Endothelial cell of umbilical vein (primary cell): ENCODE measurements around the gene PLD6. TPM values are rescaled to one million over a fixed set of nuclear protein-coding genes. Genes with fewer than 3 reads are reported as not detected.

Source experiments
- BruUV-seq: library from RNA; stranded (reverse); fragments of 400-500 nt; replicated peaks from 2 replicates; lab custom pipeline; 2021; lab: Mats Ljungman, UMichigan
- CTCF ChIA-PET: fragments of 300-600, 350-600 bp; sonication (Branson Sonifier 250); formaldehyde crosslinking; loops from one replicate; lab custom pipeline; 2021; ENCODE audit warnings: antibody characterized with exemption, inconsistent platforms; lab: Charles Lee
- POLR2A ChIA-PET: fragments of 300-600, 350-600 bp; sonication (Branson Sonifier 250); formaldehyde crosslinking; loops from one replicate; lab custom pipeline; 2021; ENCODE audit warnings: antibody characterized with exemption, inconsistent platforms; lab: Charles Lee
- DNase-seq: peaks from one replicate; pipeline ENCODE4 v3.0.0-alpha.2; 2011; ENCODE audit warnings: low read depth, low spot score
- FAIRE-seq: peaks from 2 replicates; lab custom pipeline; 2011; peaks lifted over from hg19 to GRCh38; lab: Jason Lieb, UNC
- H2AFZ ChIP-seq: 2 replicates; pipeline ENCODE4 v1.6.0; 2012; ENCODE audit warnings: low read depth, low read length, control low read depth, inconsistent platforms
- H3K27ac ChIP-seq: 2 replicates; pipeline ENCODE4 v1.5.1; 2011; ENCODE audit warnings: low read depth, mild to moderate bottlenecking, control low read depth, low read length, moderate library complexity; ENCODE audit not compliant: insufficient read depth
- H3K27me3 ChIP-seq, 2 experiments: 2 replicates each; pipeline versions ENCODE4 v1.6.0 to v1.6.1; 2011; ENCODE audit warnings: low read length in 2 of 2, mixed read lengths in 1 of 2; ENCODE audit not compliant: control insufficient read depth in 2 of 2, insufficient read depth in 2 of 2
- H3K36me3 ChIP-seq, 2 experiments: 2 replicates in 1 of 2; 3 replicates in 1 of 2; pipeline ENCODE4 v1.5.1; 2011; ENCODE audit warnings: low read length in 2 of 2, mild to moderate bottlenecking in 1 of 2, moderate library complexity in 1 of 2; ENCODE audit not compliant: control insufficient read depth in 2 of 2, insufficient read depth in 2 of 2; ENCODE audit errors: extremely low read depth in 1 of 2
- H3K4me1 ChIP-seq: 3 replicates; pipeline ENCODE4 v1.5.1; 2011; ENCODE audit warnings: mild to moderate bottlenecking, low read length; ENCODE audit not compliant: control insufficient read depth, insufficient read depth; ENCODE audit errors: extremely low read depth
- H3K4me2 ChIP-seq: 2 replicates; pipeline ENCODE4 v1.6.1; 2011; ENCODE audit warnings: low read length, control low read depth, mixed read lengths; ENCODE audit not compliant: insufficient read depth
- H3K4me3 ChIP-seq, 3 experiments: fragments of 200-600 bp in 1 of 3; sonication (generic), shearing (Covaris generic) in 1 of 3; replicated peaks in 1 of 3; 2 replicates each; pipeline ENCODE4 v1.5.1; 2011 to 2016; ENCODE audit warnings: control low read depth in 3 of 3, low read length in 3 of 3, mild to moderate bottlenecking in 2 of 3, inconsistent platforms in 1 of 3, low read depth in 1 of 3, moderate library complexity in 1 of 3; ENCODE audit not compliant: insufficient read depth in 1 of 3
- H3K79me2 ChIP-seq: 2 replicates; pipeline ENCODE4 v1.6.0; 2012; ENCODE audit warnings: low read length, inconsistent platforms; ENCODE audit not compliant: control insufficient read depth, insufficient read depth
- H3K9ac ChIP-seq: replicated peaks from 2 replicates; pipeline ENCODE3; 2011; ENCODE audit warnings: low read length, control low read depth; ENCODE audit not compliant: insufficient read depth; ENCODE audit errors: extremely low read depth
- H3K9me1 ChIP-seq: replicated peaks from 3 replicates; pipeline ENCODE4 v1.6.0; 2011; ENCODE audit warnings: mild to moderate bottlenecking, low read length; ENCODE audit not compliant: control insufficient read depth, insufficient read depth; ENCODE audit errors: extremely low read depth
- H3K9me3 ChIP-seq: replicated peaks from 2 replicates; pipeline ENCODE4 v1.5.1; 2012; ENCODE audit warnings: low read length, inconsistent platforms; ENCODE audit not compliant: control insufficient read depth, insufficient read depth
- H4K20me1 ChIP-seq: replicated peaks from 2 replicates; pipeline ENCODE3; 2011; ENCODE audit warnings: mild to moderate bottlenecking, low read length; ENCODE audit not compliant: control insufficient read depth, insufficient read depth; ENCODE audit errors: extremely low read depth
- CTCF ChIP-seq, 2 donors: IDR thresholded peaks; 1 replicate in 1 of 2; 2 replicates in 1 of 2; pipeline ENCODE4 v1.5.1; 2011; ENCODE audit warnings: low read length in 2 of 2, mild to moderate bottlenecking in 2 of 2, moderate library complexity in 2 of 2, control low read depth in 1 of 2, inconsistent platforms in 1 of 2, low read depth in 1 of 2; ENCODE audit not compliant: insufficient read depth in 1 of 2; ENCODE audit errors: extremely low read depth in 1 of 2
- EZH2 ChIP-seq: IDR thresholded peaks from 2 replicates; pipeline ENCODE4 v1.6.1; 2012; ENCODE audit warnings: borderline replicate concordance, low read depth, mild to moderate bottlenecking, moderate library complexity, low read length, inconsistent platforms; ENCODE audit not compliant: severe bottlenecking
- FOS ChIP-seq: IDR thresholded peaks from 2 replicates; pipeline ENCODE4 v1.6.1; 2011; ENCODE audit warnings: mild to moderate bottlenecking, low read length, moderate library complexity, borderline replicate concordance; ENCODE audit not compliant: insufficient read depth
- GATA2 ChIP-seq: IDR thresholded peaks from 2 replicates; pipeline ENCODE4 v1.7.0; 2011; ENCODE audit warnings: low read depth, mild to moderate bottlenecking, moderate library complexity, mixed read lengths, low read length; ENCODE audit not compliant: insufficient read length, insufficient read depth
- JUN ChIP-seq: IDR thresholded peaks from 2 replicates; pipeline ENCODE4 v1.6.1; 2011; ENCODE audit warnings: borderline replicate concordance, low read depth; ENCODE audit not compliant: insufficient read length, insufficient read depth
- MAX ChIP-seq: IDR thresholded peaks from 2 replicates; pipeline ENCODE4 v1.6.1; 2011; ENCODE audit not compliant: insufficient read depth, insufficient read length
- MYC ChIP-seq: IDR thresholded peaks from one replicate; pipeline ENCODE4 v1.6.1; 2011; ENCODE audit warnings: mild to moderate bottlenecking, low read depth, low read length
- POLR2A ChIP-seq: IDR thresholded peaks from 2 replicates; pipeline ENCODE4 v1.6.1; 2012; ENCODE audit warnings: low read depth, mild to moderate bottlenecking, control low read depth, low read length
- POLR2AphosphoS5 ChIP-seq: IDR thresholded peaks from 2 replicates; pipeline ENCODE4 v1.6.1; 2012; ENCODE audit warnings: low read depth, mild to moderate bottlenecking, control low read depth, low read length, moderate library complexity; ENCODE audit not compliant: insufficient read depth
- dilution Hi-C: fragments of 300-500 bp; cut with MboI; formaldehyde crosslinking; loops from one replicate; pipeline ENCODE4 v1.15.0; 2019; ENCODE audit warnings: low sequenced_read_pairs; ENCODE audit not compliant: extremely low pct_ligation_motif_present
- intact Hi-C: fragments of 100-400 bp; cut with micrococcal nuclease; formaldehyde crosslinking; loops from one replicate; pipeline ENCODE4 v1.10.0; 2022
- polyA plus RNA-seq, 4 experiments: library from polyadenylated mRNA; depleted of rRNA in 3 of 4; stranded (reverse) in 3 of 4; unstranded in 1 of 4; fragments of >200 nt; gene quantifications; 2 replicates each; pipeline versions ENCODE4 v1.2.1 to v1.2.3, GENCODE V29; 2011 to 2012; ENCODE audit warnings: missing spikeins in 1 of 4
- total RNA-seq: library from RNA; stranded (reverse); gene quantifications from 2 replicates; pipeline ENCODE4 v1.2.3, GENCODE V29; 2021

PLD6 gene
- total and polyA plus RNA-seq, 2 donors (not counting 3 experiments of a cell fraction or from before 2014, with no cell fraction given), result 2.9 to 4.4 TPM

GRCh38 chr17:17186551-17187505 is 19.3 kb downstream of the PLD6 start:
- TF ChIP-seq POLR2A (no peak), EZH2 (no peak), FOS (no peak), GATA2 (no peak), POLR2AphosphoS5 (no peak), MYC (no peak)
- Histone ChIP-seq H3K79me2 (no peaks in the 10 kb centered on the region), H3K27ac (no peak overlapping the region), H4K20me1 (no peaks in the 10 kb centered on the region), H3K4me2 (no peak overlapping the region), H3K9ac (no peak overlapping the region), H3K4me1 (peaks cover 41% of the 10 kb centered on the region), H3K36me3 (peaks cover 9 to 14% of the 10 kb centered on the region in 2 experiments), H3K4me3 (no peak overlapping the region), H2AFZ (no peak overlapping the region), H3K9me1 (no peaks in the 10 kb centered on the region), H3K27me3 (no peaks in the 10 kb centered on the region), H3K9me3 (no peaks in the 10 kb centered on the region)
- no peak for DNase-seq
- dilution Hi-C loops, result no loop called here
- no TSS peak for BruUV-seq
- FAIRE-seq, result no peak
- ChIA-PET POLR2A (no interaction called here), CTCF (interaction anchor here (1.0 kb wide), 1 partner anchor 19 kb away, joined by 3 read pairs; no protein-coding TSS in a partner anchor)
- intact Hi-C loops, result no loop called here

- no peak for DNase-seq
- FAIRE-seq, result peak; percentile 70
- Histone ChIP-seq H3K4me2 (no peak overlapping the region), H3K9me3 (no peaks in the 10 kb centered on the region), H3K27ac (no peak overlapping the region), H3K9me1 (no peaks in the 10 kb centered on the region), H3K36me3 (peaks cover 9 to 17% of the 10 kb centered on the region in 2 experiments), H2AFZ (no peak overlapping the region), H3K9ac (no peak overlapping the region), H4K20me1 (no peaks in the 10 kb centered on the region), H3K27me3 (no peaks in the 10 kb centered on the region), H3K79me2 (no peaks in the 10 kb centered on the region), H3K4me3 (no peak overlapping the region), H3K4me1 (peaks cover 34% of the 10 kb centered on the region)
- no peak for TF ChIP-seq GATA2
- no peak for TF ChIP-seq EZH2
- no peak for TF ChIP-seq MYC
- TF ChIP-seq FOS, result no peak
- no peak for TF ChIP-seq POLR2A
- TF ChIP-seq MAX, result no peak
- no peak for TF ChIP-seq POLR2AphosphoS5
- no peak for TF ChIP-seq JUN
- no peak for TF ChIP-seq CTCF (IDR thresholded peaks at IDR 0.05; ENCODE audit: extremely low read depth in 1 of 2, insufficient read depth in 1 of 2, low read depth in 1 of 2, low read length in 2 of 2)
- CTCF ChIA-PET, result interaction anchor here (1.0 kb wide), 1 partner anchor 25 kb away, joined by 3 read pairs; no protein-coding TSS in a partner anchor
- intact Hi-C loops (no loop called here), dilution Hi-C loops (no loop called here)
- no TSS peak for BruUV-seq
- POLR2A ChIA-PET, result no interaction called here
These were observed 20.1 kb downstream of the PLD6 start for GRCh38 chr17:17186051-17186450.
